Measurements from ENCODE around the gene ARHGEF7. TPM values are rescaled to one million over a fixed set of nuclear protein-coding genes. Genes with fewer than 3 reads are reported as not detected.
"Not testable (repeated sequence)": the region's sequence is repeated elsewhere in the genome, so short reads cannot be mapped to it uniquely, and the experiment has no call there.

ARHGEF7 gene
- total RNA-seq, 1 donor from 2014 or later = 86.5 TPM

- no peaks in the 10 kb centered on the region for H3K9me3 Mint-ChIP-seq (ENCODE audit: low read depth)
- no peak overlapping the region for H3K27ac Mint-ChIP-seq
- no peak overlapping the region for H3K4me3 Mint-ChIP-seq (ENCODE audit: low read depth)
- peaks cover 19% of the 10 kb centered on the region for H3K4me1 Mint-ChIP-seq (ENCODE audit: low read depth)
- peaks cover 42% of the 10 kb centered on the region for H3K36me3 Mint-ChIP-seq (ENCODE audit: insufficient read depth)
- TF ChIP-seq, protein P1, sequence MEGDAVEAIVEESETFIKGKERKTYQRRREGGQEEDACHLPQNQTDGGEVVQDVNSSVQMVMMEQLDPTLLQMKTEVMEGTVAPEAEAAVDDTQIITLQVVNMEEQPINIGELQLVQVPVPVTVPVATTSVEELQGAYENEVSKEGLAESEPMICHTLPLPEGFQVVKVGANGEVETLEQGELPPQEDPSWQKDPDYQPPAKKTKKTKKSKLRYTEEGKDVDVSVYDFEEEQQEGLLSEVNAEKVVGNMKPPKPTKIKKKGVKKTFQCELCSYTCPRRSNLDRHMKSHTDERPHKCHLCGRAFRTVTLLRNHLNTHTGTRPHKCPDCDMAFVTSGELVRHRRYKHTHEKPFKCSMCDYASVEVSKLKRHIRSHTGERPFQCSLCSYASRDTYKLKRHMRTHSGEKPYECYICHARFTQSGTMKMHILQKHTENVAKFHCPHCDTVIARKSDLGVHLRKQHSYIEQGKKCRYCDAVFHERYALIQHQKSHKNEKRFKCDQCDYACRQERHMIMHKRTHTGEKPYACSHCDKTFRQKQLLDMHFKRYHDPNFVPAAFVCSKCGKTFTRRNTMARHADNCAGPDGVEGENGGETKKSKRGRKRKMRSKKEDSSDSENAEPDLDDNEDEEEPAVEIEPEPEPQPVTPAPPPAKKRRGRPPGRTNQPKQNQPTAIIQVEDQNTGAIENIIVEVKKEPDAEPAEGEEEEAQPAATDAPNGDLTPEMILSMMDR (IDR thresholded peaks at IDR 0.05; ENCODE audit: unreplicated experiment) = no peak
- no peak for DNase-seq (ENCODE audit: low spot score, unreplicated experiment)
- H3K27me3 Mint-ChIP-seq = no peaks in the 10 kb centered on the region
Measured at GRCh38 chr13:111253365-111253872, 138.3 kb downstream of the ARHGEF7 start.

GRCh38 chr13:111255228-111255790 lies 140.2 kb downstream of the ARHGEF7 start:
- Mint-ChIP-seq H3K9me3 (ENCODE audit: low read depth) (peaks cover 5% of the 10 kb centered on the region), H3K4me3 (ENCODE audit: low read depth) (no peak overlapping the region), H3K36me3 (ENCODE audit: insufficient read depth) (peaks cover 46% of the 10 kb centered on the region), H3K4me1 (ENCODE audit: low read depth) (peaks cover 7% of the 10 kb centered on the region), H3K27me3 (no peaks in the 10 kb centered on the region), H3K27ac (no peak overlapping the region)
- no peak for DNase-seq (ENCODE audit: low spot score, unreplicated experiment)
- TF ChIP-seq, protein P1 (IDR thresholded peaks at IDR 0.05; ENCODE audit: unreplicated experiment) = no peak

DNA sequence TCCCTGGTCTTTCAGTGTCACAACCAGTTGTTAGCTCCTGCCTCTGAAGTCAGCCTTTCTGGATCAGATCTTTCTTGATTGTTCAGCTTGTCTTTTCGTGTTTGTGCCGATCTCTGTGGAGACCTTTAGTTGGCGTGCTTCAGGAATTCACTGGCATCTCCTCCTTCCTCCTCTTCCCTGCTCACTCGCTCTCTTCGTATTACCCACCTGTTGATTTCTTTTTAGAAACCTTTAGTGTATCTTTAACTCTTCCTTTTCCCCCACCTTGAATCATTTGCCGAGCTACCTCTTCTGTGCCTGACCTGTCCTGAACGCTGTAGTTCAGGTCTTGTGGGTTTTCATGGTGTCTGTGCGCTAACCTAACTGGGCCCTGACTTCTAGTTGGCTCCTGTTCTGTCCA lies 141.3 kb downstream of the ARHGEF7 start:
- no peak for DNase-seq (ENCODE audit: low spot score, unreplicated experiment)

GRCh38 chr13:111256946-111257345 lies 141.8 kb downstream of the ARHGEF7 start:
- H3K4me1 Mint-ChIP-seq (ENCODE audit: low read depth) = peaks cover 4% of the 10 kb centered on the region
- TF ChIP-seq, protein P1 (IDR thresholded peaks at IDR 0.05; ENCODE audit: unreplicated experiment) = no peak
- DNase-seq (ENCODE audit: low spot score, unreplicated experiment) = no peak
- H3K27ac Mint-ChIP-seq = no peak overlapping the region
- H3K27me3 Mint-ChIP-seq = no peaks in the 10 kb centered on the region
- H3K36me3 Mint-ChIP-seq (ENCODE audit: insufficient read depth) = peaks cover 41% of the 10 kb centered on the region
- peaks cover 5% of the 10 kb centered on the region for H3K9me3 Mint-ChIP-seq (ENCODE audit: low read depth)
- no peak overlapping the region for H3K4me3 Mint-ChIP-seq (ENCODE audit: low read depth)

More for the DNA sequence above, 141.3 kb downstream of the ARHGEF7 start:
- TF ChIP-seq, protein P1 (IDR thresholded peaks at IDR 0.05; ENCODE audit: unreplicated experiment) = no peak
- no peak overlapping the region for H3K4me3 Mint-ChIP-seq (ENCODE audit: low read depth)
- H3K4me1 Mint-ChIP-seq (ENCODE audit: low read depth) = peaks cover 7% of the 10 kb centered on the region
- H3K36me3 Mint-ChIP-seq (ENCODE audit: insufficient read depth) = peaks cover 41% of the 10 kb centered on the region
- H3K27me3 Mint-ChIP-seq = no peaks in the 10 kb centered on the region
- peaks cover 5% of the 10 kb centered on the region for H3K9me3 Mint-ChIP-seq (ENCODE audit: low read depth)
- H3K27ac Mint-ChIP-seq = no peak overlapping the region

GRCh38 chr13:111257899-111258298 lies 142.8 kb downstream of the ARHGEF7 start:
- H3K4me1 Mint-ChIP-seq (ENCODE audit: low read depth); H3K4me3 Mint-ChIP-seq (ENCODE audit: low read depth); DNase-seq (ENCODE audit: low spot score, unreplicated experiment); H3K9me3 Mint-ChIP-seq (ENCODE audit: low read depth); H3K27ac Mint-ChIP-seq; H3K27me3 Mint-ChIP-seq: not testable (repeated sequence)
- H3K36me3 Mint-ChIP-seq (ENCODE audit: insufficient read depth) = peaks cover 38% of the 10 kb centered on the region

GRCh38 chr13:111258637-111259036 lies 143.5 kb downstream of the ARHGEF7 start:
- no peak overlapping the region for H3K4me3 Mint-ChIP-seq (ENCODE audit: low read depth)
- H3K9me3 Mint-ChIP-seq (ENCODE audit: low read depth) = peaks cover 5% of the 10 kb centered on the region
- TF ChIP-seq, protein P1 (IDR thresholded peaks at IDR 0.05; ENCODE audit: unreplicated experiment) = no peak
- peaks cover 37% of the 10 kb centered on the region for H3K36me3 Mint-ChIP-seq (ENCODE audit: insufficient read depth)
- H3K27ac Mint-ChIP-seq = no peak overlapping the region
- no peak for DNase-seq (ENCODE audit: low spot score, unreplicated experiment)
- H3K27me3 Mint-ChIP-seq = no peaks in the 10 kb centered on the region
- H3K4me1 Mint-ChIP-seq (ENCODE audit: low read depth) = no peaks in the 10 kb centered on the region

All from progenitor cell of endocrine pancreas (in vitro differentiated cells).